Measurements from ENCODE around the gene NAMPT.

Gene NAMPT

GRCh38 chr7:106273009-106273668, 11.6 kb downstream of the NAMPT start:
- DNase-seq (ENCODE audit: low read depth), result no peak

- DNase-seq (ENCODE audit: low read depth), result no peak
Observed at GRCh38 chr7:106270122-106270977, 14.4 kb downstream of the NAMPT start.

DNA sequence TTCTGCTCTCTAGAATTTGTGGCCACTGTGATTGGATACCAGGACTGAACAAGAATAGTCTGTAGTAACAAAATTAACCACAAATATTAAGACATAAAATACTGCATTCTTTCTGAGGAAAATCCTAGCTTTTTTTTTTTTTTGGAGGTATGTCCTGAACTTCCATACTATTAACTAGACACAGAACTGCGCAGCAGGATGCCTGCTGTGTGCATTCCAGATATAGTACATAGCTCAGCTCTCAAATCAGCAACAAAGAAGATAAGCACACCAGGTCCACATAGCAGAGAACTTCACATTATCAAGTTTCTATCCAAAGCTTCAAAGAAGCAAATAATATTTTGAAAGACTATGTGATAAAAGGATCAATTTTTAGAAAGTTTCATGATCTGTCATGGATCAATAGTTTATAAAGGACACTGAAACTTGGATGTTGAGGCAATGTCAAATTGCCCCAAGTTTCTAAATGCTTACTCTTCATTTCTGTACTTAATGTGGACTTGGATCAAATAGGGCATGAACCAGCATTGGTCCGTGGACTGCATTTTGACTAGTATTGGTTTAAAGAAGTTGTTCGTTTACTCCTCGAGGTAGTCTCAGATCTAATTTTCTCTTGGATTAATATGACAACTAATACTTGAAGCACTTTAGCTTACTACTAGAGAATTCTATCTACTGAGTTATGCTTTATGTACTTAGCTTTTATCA, 15.4 kb downstream of the NAMPT start:
- no peak for DNase-seq (ENCODE audit: low read depth)

GRCh38 chr7:106265133-106265532, 19.6 kb downstream of the NAMPT start:
- no peak for DNase-seq (ENCODE audit: low read depth)

DNA sequence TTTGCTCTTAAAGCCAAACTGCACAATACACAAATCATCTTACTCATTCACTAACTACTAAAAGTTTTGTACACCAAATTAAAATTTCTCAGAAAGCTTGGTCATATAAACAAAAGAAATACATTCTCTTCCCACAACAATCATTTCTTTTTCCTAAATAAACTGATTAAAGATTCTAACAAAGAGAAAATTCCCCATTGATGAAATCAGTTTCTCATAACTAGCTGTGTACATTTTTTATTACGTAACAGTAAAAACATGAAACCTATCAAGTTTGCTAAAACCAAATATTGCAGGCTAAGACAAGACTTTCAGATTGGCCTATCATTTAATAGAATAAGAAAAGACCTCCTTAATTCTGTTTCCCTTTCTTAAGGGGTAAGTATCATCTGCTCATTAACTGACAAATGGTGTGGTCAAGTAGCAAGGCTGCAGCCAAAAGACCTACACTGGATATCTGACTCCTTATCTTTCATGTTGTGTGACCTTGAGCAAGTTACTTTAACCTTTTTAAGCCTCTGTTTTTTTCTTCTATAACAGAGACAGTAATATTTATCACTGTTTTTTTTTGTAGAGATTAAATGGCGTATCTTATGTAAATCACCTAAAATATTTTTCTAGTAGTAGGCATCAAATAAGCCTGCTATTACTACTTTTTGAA, 22.4 kb downstream of the NAMPT start:
- no peak for DNase-seq (ENCODE audit: low read depth)

DNA sequence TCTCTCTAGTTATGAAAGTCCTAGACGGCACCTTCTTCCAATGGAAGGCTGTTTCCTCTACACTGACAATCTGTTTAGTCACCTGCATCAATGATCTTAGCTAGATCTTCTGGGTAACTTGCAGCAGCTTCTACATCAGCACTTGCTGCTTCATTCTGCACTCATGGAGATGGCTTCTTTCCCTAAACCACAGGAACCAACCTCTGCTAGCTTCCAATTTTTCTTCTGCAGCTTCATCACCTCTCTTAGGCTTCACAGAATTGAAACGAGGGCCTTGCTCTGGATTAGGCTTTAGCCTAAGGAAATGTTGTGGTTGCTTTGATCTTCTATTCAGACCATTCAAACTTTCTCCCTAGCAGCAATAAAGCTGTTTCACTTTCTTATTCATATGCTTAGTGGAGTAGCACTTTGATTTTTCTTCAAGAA, 24.6 kb downstream of the NAMPT start:
- no peak for DNase-seq (ENCODE audit: low read depth)

GRCh38 chr7:106258789-106259188, 26.0 kb downstream of the NAMPT start:
- no peak for DNase-seq (ENCODE audit: low read depth)

DNA sequence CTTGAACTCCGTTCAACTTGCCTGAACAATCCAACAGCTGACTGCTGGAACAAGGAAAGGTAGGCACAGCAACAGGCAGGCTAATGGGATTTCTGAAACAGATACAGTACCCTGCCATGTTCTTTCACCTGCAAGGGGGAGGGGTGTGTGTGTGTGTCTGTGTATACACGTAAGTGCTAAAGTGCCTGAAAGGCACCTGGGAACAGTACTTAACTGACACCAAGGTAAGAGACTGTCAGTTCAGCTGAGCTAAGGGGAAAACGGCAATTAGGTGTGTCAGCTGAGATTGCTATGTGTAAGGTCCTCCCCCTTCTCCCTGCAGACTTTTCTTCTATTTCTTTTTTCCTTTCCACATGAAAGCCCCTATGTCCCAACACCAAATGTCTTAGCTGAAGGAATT, 27.0 kb downstream of the NAMPT start:
- DNase-seq (ENCODE audit: low read depth), result no peak

- DNase-seq (ENCODE audit: low read depth), result no peak
Observed at GRCh38 chr7:106256144-106256543, 28.6 kb downstream of the NAMPT start.

- no peak for DNase-seq (ENCODE audit: low read depth)
Observed at GRCh38 chr7:106255246-106255645, 29.5 kb downstream of the NAMPT start.

- DNase-seq (ENCODE audit: low read depth), result no peak
Observed at GRCh38 chr7:106254525-106255116, 30.2 kb downstream of the NAMPT start.

DNA sequence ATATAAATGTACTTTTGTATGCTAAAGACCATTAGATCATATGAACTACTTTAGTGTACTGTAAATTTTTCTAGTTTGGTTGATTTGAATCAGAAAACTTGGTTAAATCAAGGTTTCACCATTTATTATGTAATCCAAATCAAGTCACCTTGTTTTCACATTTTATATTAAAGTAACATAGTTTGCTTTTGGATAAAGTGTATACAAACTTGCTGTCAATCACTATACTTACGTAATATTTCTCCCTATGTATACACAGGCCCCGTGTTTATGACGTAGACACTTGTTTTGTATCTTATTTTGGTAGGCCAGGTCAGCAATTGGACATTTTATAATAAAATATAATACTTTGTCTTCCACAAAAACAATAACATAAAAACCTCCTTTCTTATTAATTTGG, 32.2 kb downstream of the NAMPT start:
- no peak for DNase-seq (ENCODE audit: low read depth)

DNA sequence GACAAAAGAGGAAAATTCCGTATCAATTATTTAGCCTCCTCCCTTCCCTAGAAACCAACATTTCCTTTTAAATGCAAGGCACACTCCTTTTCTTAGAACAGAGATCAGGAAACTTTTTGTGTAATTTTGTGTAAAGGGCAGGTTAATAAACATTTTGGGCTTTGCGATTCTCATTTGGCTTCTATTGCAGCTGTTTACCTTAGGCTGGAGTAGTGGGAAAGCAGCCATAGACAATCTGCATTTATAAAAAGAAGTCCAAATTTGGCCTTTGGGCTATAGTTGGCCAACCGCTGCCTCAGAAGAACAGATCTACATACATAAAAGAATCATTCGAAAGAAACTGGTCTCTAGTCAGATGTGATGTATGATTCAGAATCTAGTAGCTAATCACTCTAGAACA, 35.3 kb downstream of the NAMPT start:
- DNase-seq (ENCODE audit: low read depth), result no peak

- DNase-seq (ENCODE audit: low read depth), result no peak
Observed at GRCh38 chr7:106248600-106248999, 36.2 kb downstream of the NAMPT start.

DNA sequence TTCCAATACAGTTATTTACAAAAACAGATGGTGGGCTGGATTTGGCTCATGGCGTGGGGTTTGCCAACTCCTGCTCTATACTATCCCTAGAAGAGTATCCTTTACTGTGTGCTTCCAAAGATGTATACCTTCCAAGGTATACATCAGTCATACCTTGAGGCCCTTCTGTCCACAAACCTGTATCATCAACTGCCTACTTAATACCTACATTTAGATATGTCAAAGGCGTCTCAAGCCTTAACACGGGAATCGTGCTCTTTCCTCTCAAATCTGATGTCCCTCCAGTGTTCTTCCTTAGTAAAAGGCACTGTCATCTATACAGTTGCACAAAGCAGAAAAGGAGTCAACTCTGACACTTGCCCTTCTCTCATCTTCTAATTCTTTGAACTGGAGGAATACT, 36.9 kb downstream of the NAMPT start:
- DNase-seq (ENCODE audit: low read depth), result no peak

GRCh38 chr7:106246902-106247711, 37.7 kb downstream of the NAMPT start:
- DNase-seq (ENCODE audit: low read depth), result no peak

DNA sequence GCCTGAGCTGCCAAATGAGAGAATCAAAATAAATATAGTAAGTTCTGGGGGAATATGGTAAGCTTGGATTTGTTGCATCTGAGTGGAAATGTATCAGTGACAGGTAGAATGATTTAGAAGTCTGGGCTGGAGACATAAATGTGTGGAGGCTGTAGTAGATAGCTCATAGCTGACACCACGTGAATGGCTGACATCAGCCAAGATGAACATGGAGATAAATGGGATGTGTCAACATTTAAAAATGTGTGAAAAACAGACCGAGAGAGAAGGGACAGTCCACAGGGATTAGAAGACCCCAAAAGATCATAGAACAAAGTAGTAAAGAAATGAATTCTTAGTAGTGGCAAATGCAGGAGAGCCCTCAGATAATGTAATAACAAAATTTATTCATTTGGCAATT, 40.9 kb downstream of the NAMPT start:
- no peak for DNase-seq (ENCODE audit: low read depth)

GRCh38 chr7:106239406-106239805, 45.4 kb downstream of the NAMPT start:
- no peak for DNase-seq (ENCODE audit: low read depth)

GRCh38 chr7:106238830-106239229, 46.0 kb downstream of the NAMPT start:
- DNase-seq (ENCODE audit: low read depth), result no peak

DNA sequence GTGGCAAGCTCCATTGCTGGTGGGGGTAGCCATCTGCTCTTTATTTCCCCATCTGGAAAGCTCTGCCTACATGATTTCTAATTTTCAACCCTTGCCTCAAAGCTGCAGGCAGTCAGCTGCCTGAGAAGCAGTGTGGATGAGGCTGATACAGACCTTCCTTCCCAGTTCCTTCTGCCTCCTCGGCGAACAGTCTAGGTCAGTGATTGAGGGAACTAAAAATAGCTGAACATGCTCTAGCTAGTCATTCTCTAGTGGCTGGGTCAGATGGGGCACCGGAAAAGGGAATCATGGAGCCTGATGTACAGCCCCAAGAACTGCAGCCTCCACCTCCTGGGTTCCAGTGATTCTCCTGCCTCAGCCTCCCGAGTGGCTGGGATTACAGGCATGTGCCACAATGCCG, 48.7 kb downstream of the NAMPT start:
- no peak for DNase-seq (ENCODE audit: low read depth)

DNA sequence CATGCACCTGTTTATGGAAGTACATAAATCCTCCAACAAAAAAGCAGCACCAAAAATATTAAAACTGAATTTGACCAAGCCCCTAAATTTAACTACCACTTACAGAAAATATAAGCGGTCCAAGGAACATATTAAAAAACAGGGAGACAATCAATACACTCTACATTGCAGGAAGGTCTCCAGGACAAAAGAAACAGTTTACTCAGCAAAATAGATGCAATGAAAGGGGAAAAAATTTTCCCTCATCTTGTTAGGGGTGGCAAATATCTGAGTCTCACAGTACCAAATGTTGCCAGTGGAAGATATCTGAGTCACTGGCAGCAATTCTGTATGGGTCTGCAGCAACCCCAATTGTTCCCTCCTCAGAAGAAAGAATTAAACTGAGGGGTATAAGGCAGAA, 50.4 kb downstream of the NAMPT start:
- no peak for DNase-seq (ENCODE audit: low read depth)
